Endothelial cell (in vitro differentiated cells): ENCODE measurements around the gene CFAP54. TPM values are rescaled to one million over a fixed set of nuclear protein-coding genes. Genes with fewer than 3 reads are reported as not detected.

Experiments
- DNase-seq: peaks from one replicate; pipeline ENCODE4 v3.0.0; 2021; ENCODE audit warnings: low spot score
- H3K27ac Mint-ChIP-seq: one replicate; pipeline ENCODE4 v1.8.0; 2021; ENCODE audit warnings: mixed read lengths, inconsistent platforms; ENCODE audit not compliant: unreplicated experiment
- H3K27me3 Mint-ChIP-seq: one replicate; pipeline ENCODE4 v1.8.0; 2021; ENCODE audit warnings: mild to moderate bottlenecking, moderate library complexity, mixed read lengths, inconsistent platforms; ENCODE audit not compliant: unreplicated experiment
- H3K36me3 Mint-ChIP-seq: one replicate; pipeline ENCODE4 v1.8.0; 2021; ENCODE audit warnings: mild to moderate bottlenecking, low read depth, mixed read lengths, inconsistent platforms; ENCODE audit not compliant: unreplicated experiment
- H3K4me1 Mint-ChIP-seq: one replicate; pipeline ENCODE4 v1.8.0; 2021; ENCODE audit warnings: mild to moderate bottlenecking, mixed read lengths, inconsistent platforms; ENCODE audit not compliant: unreplicated experiment
- H3K4me3 Mint-ChIP-seq: one replicate; pipeline ENCODE4 v1.8.0; 2021; ENCODE audit warnings: mild to moderate bottlenecking, mixed read lengths, inconsistent platforms; ENCODE audit not compliant: unreplicated experiment
- H3K9me3 Mint-ChIP-seq: one replicate; pipeline ENCODE4 v1.8.0; 2021; ENCODE audit warnings: mixed read lengths, inconsistent platforms; ENCODE audit not compliant: unreplicated experiment
- CTCF ChIP-seq: fragments of 200-600 bp; sonication (generic); IDR thresholded peaks from one replicate; pipeline ENCODE4 v1.5.0; 2021; ENCODE audit warnings: antibody characterized with exemption; ENCODE audit not compliant: unreplicated experiment
- total RNA-seq: library from RNA; stranded (reverse); fragmentation: NEBNext Ultra II Directional; extraction: Animal tissue kit (Norgen Biotek cat#: 25700); gene quantifications from one replicate; pipeline ENCODE4 v1.2.1, GENCODE V29; 2021; ENCODE audit not compliant: unreplicated experiment

CFAP54 gene
- total RNA-seq, 1 donor from 2014 or later = 2.5 TPM

- Mint-ChIP-seq H3K27me3 (no peaks in the 10 kb centered on the region), H3K4me3 (no peak overlapping the region), H3K27ac (no peak overlapping the region), H3K4me1 (no peaks in the 10 kb centered on the region), H3K9me3 (no peaks in the 10 kb centered on the region), H3K36me3 (no peaks in the 10 kb centered on the region)
- no peak for DNase-seq
- no peak for TF ChIP-seq CTCF
Measured at GRCh38 chr12:96743606-96744005, 254.2 kb downstream of the CFAP54 start.

- Mint-ChIP-seq H3K4me3 (no peak overlapping the region), H3K4me1 (no peaks in the 10 kb centered on the region), H3K36me3 (no peaks in the 10 kb centered on the region), H3K27ac (no peak overlapping the region), H3K27me3 (no peaks in the 10 kb centered on the region), H3K9me3 (no peaks in the 10 kb centered on the region)
- DNase-seq = no peak
- TF ChIP-seq CTCF = no peak
Measured at GRCh38 chr12:96749999-96750398, 260.6 kb downstream of the CFAP54 start.

- Mint-ChIP-seq H3K9me3 (no peaks in the 10 kb centered on the region), H3K27ac (no peak overlapping the region), H3K27me3 (no peaks in the 10 kb centered on the region), H3K4me1 (no peaks in the 10 kb centered on the region), H3K36me3 (no peaks in the 10 kb centered on the region), H3K4me3 (no peak overlapping the region)
- no peak for TF ChIP-seq CTCF
- DNase-seq = no peak
Measured at GRCh38 chr12:96751626-96752025, 262.2 kb downstream of the CFAP54 start.

GRCh38 chr12:96752211-96752610 is 262.8 kb downstream of the CFAP54 start:
- no peaks in the 10 kb centered on the region for H3K27me3 Mint-ChIP-seq
- no peaks in the 10 kb centered on the region for H3K9me3 Mint-ChIP-seq
- H3K27ac Mint-ChIP-seq = no peak overlapping the region
- no peaks in the 10 kb centered on the region for H3K36me3 Mint-ChIP-seq
- no peaks in the 10 kb centered on the region for H3K4me1 Mint-ChIP-seq
- TF ChIP-seq CTCF = no peak
- no peak overlapping the region for H3K4me3 Mint-ChIP-seq
- no peak for DNase-seq

GRCh38 chr12:96766232-96766631 is 276.9 kb downstream of the CFAP54 start:
- DNase-seq = no peak
- TF ChIP-seq CTCF = no peak
- H3K4me3 Mint-ChIP-seq = no peak overlapping the region
- peaks cover 2% of the 10 kb centered on the region for H3K27me3 Mint-ChIP-seq
- H3K9me3 Mint-ChIP-seq = no peaks in the 10 kb centered on the region
- H3K27ac Mint-ChIP-seq = no peak overlapping the region
- no peaks in the 10 kb centered on the region for H3K36me3 Mint-ChIP-seq
- H3K4me1 Mint-ChIP-seq = no peaks in the 10 kb centered on the region
